K562 (cell line): ENCODE measurements around the gene ARL8A. TPM values are rescaled to one million over a fixed set of nuclear protein-coding genes. Genes with fewer than 3 reads are reported as not detected.
A peak's percentile ranks its signal among the peaks of the same experiment; 100 is the strongest.

Experiments
- CREM ChIP-seq: IDR thresholded peaks from 2 replicates; pipeline ENCODE4 v1.6.1; 2014; ENCODE audit warnings: antibody characterized with exemption, low read depth
- CTBP1 ChIP-seq: fragments of 450-650 bp; IDR thresholded peaks from 2 replicates; pipeline ENCODE4 v1.6.1; 2016; ENCODE audit warnings: borderline replicate concordance
- ETV1 ChIP-seq: fragments of 450-650 bp; conservative IDR thresholded peaks from 2 replicates; pipeline ENCODE4 v1.6.1; 2016; ENCODE audit warnings: missing genetic modification characterization, control low read depth, low read depth, missing compliant biosample characterization
- HDAC1 ChIP-seq, 2 experiments: fragments of 450-650 bp; IDR thresholded peaks; 2 replicates each; pipeline ENCODE4 v1.6.1; 2016 to 2017; ENCODE audit warnings: inconsistent platforms in 1 of 2, mild to moderate bottlenecking in 1 of 2, moderate library complexity in 1 of 2
- JUND ChIP-seq, 2 experiments: IDR thresholded peaks; 2 replicates in 1 of 2; 3 replicates in 1 of 2; pipeline ENCODE4 v1.6.1; 2011; ENCODE audit warnings: borderline replicate concordance in 2 of 2, low read depth in 2 of 2, low read length in 2 of 2, improper control_type of control experiment in 1 of 2, missing biosample characterization in 1 of 2, missing genetic modification characterization in 1 of 2, missing genetic modification reagents in 1 of 2
- MYC ChIP-seq, 2 experiments: fragments of 250-450 bp in 1 of 2; sonication (Bioruptor Pico) in 1 of 2; IDR thresholded peaks; 2 replicates each; pipeline versions ENCODE4 v1.5.1 to v1.6.1; 2012 to 2021; ENCODE audit warnings: low read depth in 2 of 2, borderline replicate concordance in 1 of 2, improper control_type of control experiment in 1 of 2, low read length in 1 of 2, mild to moderate bottlenecking in 1 of 2, moderate library complexity in 1 of 2
- NCOA1 ChIP-seq: fragments of 450-650 bp; IDR thresholded peaks from 2 replicates; pipeline ENCODE4 v1.6.1; 2016; ENCODE audit warnings: low read depth
- NR2C2 ChIP-seq, 2 experiments: fragments of 200-800 bp in 1 of 2; sonication (Bioruptor generic) in 1 of 2; sonication (generic) in 1 of 2; formaldehyde crosslinking in 1 of 2; IDR thresholded peaks; 2 replicates each; pipeline versions ENCODE4 v1.6.1 to v1.8.0; 2016 to 2022; ENCODE audit warnings: mild to moderate bottlenecking in 1 of 2, missing compliant biosample characterization in 1 of 2, missing genetic modification characterization in 1 of 2, missing genetic modification reagents in 1 of 2
- POLR2AphosphoS2 ChIP-seq: IDR thresholded peaks from 2 replicates; pipeline ENCODE4 v1.6.1; 2012; ENCODE audit warnings: low read length, improper control_type of control experiment
- POLR2AphosphoS5 ChIP-seq: IDR thresholded peaks from 2 replicates; pipeline ENCODE4 v1.6.1; 2011; ENCODE audit warnings: mild to moderate bottlenecking, low read depth, low read length, moderate library complexity; ENCODE audit not compliant: control insufficient read depth, insufficient read depth
- RCOR1 ChIP-seq, 2 experiments: IDR thresholded peaks; 2 replicates each; pipeline ENCODE4 v1.6.1; 2012; ENCODE audit warnings: low read depth in 2 of 2, low read length in 2 of 2, borderline replicate concordance in 1 of 2, improper control_type of control experiment in 1 of 2
- SMARCA4 ChIP-seq: fragments of 450-650 bp; IDR thresholded peaks from 2 replicates; pipeline ENCODE4 v1.6.1; 2016
- SMC3 ChIP-seq: conservative IDR thresholded peaks from 2 replicates; pipeline ENCODE4 v1.6.1; 2011; ENCODE audit warnings: low read depth, low read length, improper control_type of control experiment; ENCODE audit not compliant: insufficient read depth
- TARDBP ChIP-seq: fragments of 450-650 bp; IDR thresholded peaks from 2 replicates; pipeline ENCODE4 v1.6.1; 2016
- U2AF2 ChIP-seq: fragments of 200-400 bp; formaldehyde crosslinking; optimal IDR thresholded peaks from 2 replicates; pipeline ENCODE3; 2017; ENCODE audit warnings: low read depth, mild to moderate bottlenecking, low read length
- ZNF23 ChIP-seq: fragments of 250-450 bp; sonication (Bioruptor Pico); IDR thresholded peaks from 2 replicates; pipeline ENCODE4 v1.4.0; 2020; ENCODE audit warnings: mild to moderate bottlenecking
- ZNF24 ChIP-seq: fragments of 450-650 bp; IDR thresholded peaks from 2 replicates; pipeline ENCODE4 v1.6.1; 2016
- ZNF778 ChIP-seq: fragments of 450-650 bp; formaldehyde crosslinking; IDR thresholded peaks from 2 replicates; pipeline ENCODE4 v1.4.0; 2020; ENCODE audit warnings: mild to moderate bottlenecking, moderate library complexity
- polyA plus RNA-seq, 8 experiments: library from polyadenylated mRNA; depleted of rRNA in 4 of 8; stranded (reverse) in 5 of 8; unstranded in 3 of 8; fragments of >200 nt; fragmentation: Nextera tagmentation in 2 of 8; fragmentation: Illumina TruSeq in 1 of 8; extraction: Ambion mirVana in 2 of 8; extraction: Trizol in 1 of 8; gene quantifications; 2 replicates each; pipeline versions ENCODE4 v1.2.1 to v1.2.3, GENCODE V29; 2011 to 2014; ENCODE audit warnings: inconsistent platforms in 1 of 8, missing spikeins in 1 of 8
- total RNA-seq, 7 experiments: library from RNA; depleted of rRNA in 6 of 7; stranded (reverse); fragments of >200 nt in 6 of 7; fragmentation: Illumina TruSeq in 2 of 7; extraction: Trizol in 2 of 7; gene quantifications; 2 replicates each; pipeline versions ENCODE4 v1.2.1 to v1.2.3, GENCODE V29; 2011 to 2021; ENCODE audit warnings: low replicate concordance in 1 of 7
- TF ChIP-seq, protein P1 (sequence below): sonication (generic); formaldehyde crosslinking; IDR thresholded peaks from 2 replicates; pipeline ENCODE4 v1.8.0; 2022; ENCODE audit warnings: missing genetic modification reagents, mild to moderate bottlenecking, moderate library complexity, borderline replicate concordance
- TF ChIP-seq, protein P2 (sequence below): IDR thresholded peaks from 2 replicates; pipeline ENCODE4 v1.6.1; 2011; ENCODE audit warnings: borderline replicate concordance, low read depth, mild to moderate bottlenecking, moderate library complexity, low read length; ENCODE audit not compliant: insufficient read depth, poor library complexity, severe bottlenecking
- TF ChIP-seq, protein P3 (sequence below): IDR thresholded peaks from 2 replicates; pipeline ENCODE4 v1.6.1; 2016; ENCODE audit warnings: missing genetic modification characterization, missing compliant biosample characterization

The ARL8A gene
- total and polyA plus RNA-seq, 9 of the 15 experiments (the other 6 are each of a cell fraction or from before 2014, with no cell fraction given): 0.17 to 27.3 (median 15.6) TPM

DNA sequence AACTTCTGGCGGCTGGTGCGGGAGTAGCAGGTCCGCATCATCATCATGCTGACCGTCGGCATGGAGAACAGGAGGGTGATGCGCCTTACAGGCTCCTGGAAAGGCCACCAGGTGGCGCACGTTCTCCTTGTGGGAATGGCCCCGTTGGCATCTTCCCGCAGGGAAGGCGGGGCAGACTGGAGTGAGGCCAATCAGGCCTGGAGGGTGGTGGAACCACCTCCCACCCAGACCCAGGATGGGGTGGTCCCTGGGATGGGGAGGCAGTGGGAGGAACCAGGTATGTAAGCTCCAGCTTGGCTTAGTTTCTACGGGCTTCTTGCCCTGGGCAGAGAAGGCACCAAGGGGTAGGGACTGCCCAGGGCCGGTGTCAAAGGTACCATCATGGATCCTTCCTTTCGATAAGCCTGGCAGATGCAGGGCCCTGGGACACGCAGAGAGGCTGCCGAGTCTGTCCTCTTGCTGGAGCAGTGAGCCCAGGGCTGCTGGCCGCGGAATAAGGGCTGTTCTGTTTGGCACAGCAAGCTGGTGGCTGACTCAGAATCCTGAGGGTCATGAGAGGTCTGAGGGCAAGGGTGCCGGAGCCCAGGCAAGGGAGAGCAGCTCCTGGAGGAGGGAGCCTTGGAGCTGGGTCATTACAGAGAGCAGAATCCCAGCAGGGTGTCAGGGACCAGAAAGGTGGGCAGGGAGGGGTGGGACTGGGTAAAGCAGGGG lies 40.4 kb upstream of the ARL8A start (continued):
- TF ChIP-seq POLR2AphosphoS5: peak; percentile 20; the same call in 1 of the 2 replicates
- TF ChIP-seq TARDBP: no peak
- TF ChIP-seq CTBP1: peak; percentile 82
- TF ChIP-seq MYC (IDR thresholded peaks at IDR 0.05; ENCODE audit: low read depth, low read length): peak; percentile 56; the same call in 1 of the 2 replicates
- no peak for TF ChIP-seq MYC (CRISPR knock-in tag; IDR thresholded peaks at IDR 0.05; ENCODE audit: borderline replicate concordance, low read depth)
- TF ChIP-seq CREM: peak; percentile 83
- no peak for TF ChIP-seq ETV1 (tag)
- TF ChIP-seq NR2C2 (CRISPR knock-in tag; IDR thresholded peaks at IDR 0.05): no peak
- peak; percentile 35; the same call in 1 of the 2 replicates for TF ChIP-seq NR2C2 (tag; IDR thresholded peaks at IDR 0.05)
- TF ChIP-seq, protein P1, sequence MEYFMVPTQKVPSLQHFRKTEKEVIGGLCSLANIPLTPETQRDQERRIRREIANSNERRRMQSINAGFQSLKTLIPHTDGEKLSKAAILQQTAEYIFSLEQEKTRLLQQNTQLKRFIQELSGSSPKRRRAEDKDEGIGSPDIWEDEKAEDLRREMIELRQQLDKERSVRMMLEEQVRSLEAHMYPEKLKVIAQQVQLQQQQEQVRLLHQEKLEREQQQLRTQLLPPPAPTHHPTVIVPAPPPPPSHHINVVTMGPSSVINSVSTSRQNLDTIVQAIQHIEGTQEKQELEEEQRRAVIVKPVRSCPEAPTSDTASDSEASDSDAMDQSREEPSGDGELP: peak; percentile 59; the same call in 1 of the 2 replicates
- no peak for TF ChIP-seq SMARCA4
- peak; percentile 81; the same call in 1 of the 2 replicates for TF ChIP-seq POLR2AphosphoS2
- peak; percentile 67; the same call in 1 of the 2 replicates for TF ChIP-seq JUND (IDR thresholded peaks at IDR 0.05; ENCODE audit: borderline replicate concordance, low read depth, low read length)
- TF ChIP-seq JUND (tag; IDR thresholded peaks at IDR 0.05; ENCODE audit: borderline replicate concordance, low read depth, low read length): peak; percentile 35; the same call in 1 of the 3 replicates
- TF ChIP-seq RCOR1 (IDR thresholded peaks at IDR 0.05; ENCODE audit: borderline replicate concordance in 1 of 2, low read depth in 2 of 2, low read length in 2 of 2): peak in 1 of 2 experiments; percentile 95; a peak in 3 of 4 replicates
- TF ChIP-seq ZNF778 (CRISPR knock-in tag): no peak
- TF ChIP-seq, protein P2, sequence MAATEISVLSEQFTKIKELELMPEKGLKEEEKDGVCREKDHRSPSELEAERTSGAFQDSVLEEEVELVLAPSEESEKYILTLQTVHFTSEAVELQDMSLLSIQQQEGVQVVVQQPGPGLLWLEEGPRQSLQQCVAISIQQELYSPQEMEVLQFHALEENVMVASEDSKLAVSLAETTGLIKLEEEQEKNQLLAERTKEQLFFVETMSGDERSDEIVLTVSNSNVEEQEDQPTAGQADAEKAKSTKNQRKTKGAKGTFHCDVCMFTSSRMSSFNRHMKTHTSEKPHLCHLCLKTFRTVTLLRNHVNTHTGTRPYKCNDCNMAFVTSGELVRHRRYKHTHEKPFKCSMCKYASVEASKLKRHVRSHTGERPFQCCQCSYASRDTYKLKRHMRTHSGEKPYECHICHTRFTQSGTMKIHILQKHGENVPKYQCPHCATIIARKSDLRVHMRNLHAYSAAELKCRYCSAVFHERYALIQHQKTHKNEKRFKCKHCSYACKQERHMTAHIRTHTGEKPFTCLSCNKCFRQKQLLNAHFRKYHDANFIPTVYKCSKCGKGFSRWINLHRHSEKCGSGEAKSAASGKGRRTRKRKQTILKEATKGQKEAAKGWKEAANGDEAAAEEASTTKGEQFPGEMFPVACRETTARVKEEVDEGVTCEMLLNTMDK: peak; percentile 72
- 0 out of 4 replicates have a peak, but pooled peaks of 1 of the 2 experiments have one; percentile 18 for TF ChIP-seq HDAC1 (IDR thresholded peaks at IDR 0.05)
- TF ChIP-seq U2AF2: no peak
- TF ChIP-seq ZNF23 (CRISPR knock-in tag): no peak
- no peak for TF ChIP-seq ZNF24
- TF ChIP-seq, protein P3, sequence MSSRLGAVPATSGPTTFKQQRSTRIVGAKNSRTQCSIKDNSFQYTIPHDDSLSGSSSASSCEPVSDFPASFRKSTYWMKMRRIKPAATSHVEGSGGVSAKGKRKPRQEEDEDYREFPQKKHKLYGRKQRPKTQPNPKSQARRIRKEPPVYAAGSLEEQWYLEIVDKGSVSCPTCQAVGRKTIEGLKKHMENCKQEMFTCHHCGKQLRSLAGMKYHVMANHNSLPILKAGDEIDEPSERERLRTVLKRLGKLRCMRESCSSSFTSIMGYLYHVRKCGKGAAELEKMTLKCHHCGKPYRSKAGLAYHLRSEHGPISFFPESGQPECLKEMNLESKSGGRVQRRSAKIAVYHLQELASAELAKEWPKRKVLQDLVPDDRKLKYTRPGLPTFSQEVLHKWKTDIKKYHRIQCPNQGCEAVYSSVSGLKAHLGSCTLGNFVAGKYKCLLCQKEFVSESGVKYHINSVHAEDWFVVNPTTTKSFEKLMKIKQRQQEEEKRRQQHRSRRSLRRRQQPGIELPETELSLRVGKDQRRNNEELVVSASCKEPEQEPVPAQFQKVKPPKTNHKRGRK (tag): no peak
- peak; percentile 84 for TF ChIP-seq SMC3
- no peak for TF ChIP-seq NCOA1
